Endothelial cell (in vitro differentiated cells): Measurements from ENCODE around the gene MARCHF3. TPM values are rescaled to one million over a fixed set of nuclear protein-coding genes. Genes with fewer than 3 reads are reported as not detected.

Source experiments
- DNase-seq: peaks from one replicate; pipeline ENCODE4 v3.0.0; 2021; ENCODE audit warnings: low spot score
- H3K27ac Mint-ChIP-seq: one replicate; pipeline ENCODE4 v1.8.0; 2021; ENCODE audit warnings: mixed read lengths, inconsistent platforms; ENCODE audit not compliant: unreplicated experiment
- H3K27me3 Mint-ChIP-seq: one replicate; pipeline ENCODE4 v1.8.0; 2021; ENCODE audit warnings: mild to moderate bottlenecking, moderate library complexity, mixed read lengths, inconsistent platforms; ENCODE audit not compliant: unreplicated experiment
- H3K36me3 Mint-ChIP-seq: one replicate; pipeline ENCODE4 v1.8.0; 2021; ENCODE audit warnings: mild to moderate bottlenecking, low read depth, mixed read lengths, inconsistent platforms; ENCODE audit not compliant: unreplicated experiment
- H3K4me1 Mint-ChIP-seq: one replicate; pipeline ENCODE4 v1.8.0; 2021; ENCODE audit warnings: mild to moderate bottlenecking, mixed read lengths, inconsistent platforms; ENCODE audit not compliant: unreplicated experiment
- H3K4me3 Mint-ChIP-seq: one replicate; pipeline ENCODE4 v1.8.0; 2021; ENCODE audit warnings: mild to moderate bottlenecking, mixed read lengths, inconsistent platforms; ENCODE audit not compliant: unreplicated experiment
- H3K9me3 Mint-ChIP-seq: one replicate; pipeline ENCODE4 v1.8.0; 2021; ENCODE audit warnings: mixed read lengths, inconsistent platforms; ENCODE audit not compliant: unreplicated experiment
- total RNA-seq: library from RNA; stranded (reverse); fragmentation: NEBNext Ultra II Directional; extraction: Animal tissue kit (Norgen Biotek cat#: 25700); gene quantifications from one replicate; pipeline ENCODE4 v1.2.1, GENCODE V29; 2021; ENCODE audit not compliant: unreplicated experiment
- TF ChIP-seq, protein P1 (sequence below): fragments of 200-600 bp; sonication (generic); IDR thresholded peaks from one replicate; pipeline ENCODE4 v1.5.0; 2021; ENCODE audit warnings: antibody characterized with exemption; ENCODE audit not compliant: unreplicated experiment

MARCHF3 gene
- total RNA-seq, 1 donor from 2014 or later = 47.9 TPM

DNA sequence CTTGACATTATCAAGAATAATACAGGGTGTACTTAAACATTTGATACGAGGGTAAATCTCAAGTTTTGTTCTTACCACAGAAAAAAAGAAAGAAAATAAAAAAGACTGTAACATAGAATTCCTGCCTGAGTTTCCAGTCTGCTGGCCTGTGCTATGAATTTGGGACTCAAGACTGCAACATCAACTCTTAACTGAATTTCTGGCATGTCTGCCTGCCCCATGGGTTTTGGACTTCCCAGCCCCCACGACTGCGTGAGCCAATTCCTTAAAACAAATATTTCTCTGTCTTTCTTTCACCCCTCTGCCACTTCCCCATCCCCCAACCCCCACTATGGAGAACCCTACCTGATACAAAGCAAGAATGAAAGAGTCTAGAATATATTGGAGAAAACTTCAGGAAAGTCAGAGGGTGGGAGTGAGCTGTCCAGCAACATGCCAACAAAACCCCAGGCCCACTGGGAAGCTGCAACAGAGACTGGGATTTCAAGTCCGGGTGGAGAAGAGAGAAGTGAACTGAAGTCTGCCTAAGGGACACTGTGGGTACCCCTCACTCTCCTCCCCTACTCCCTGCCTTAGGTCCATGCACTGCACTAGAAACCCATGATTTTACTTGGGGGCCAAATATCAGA, 43.0 kb downstream of the MARCHF3 start:
- peaks cover 38% of the 10 kb centered on the region for H3K4me1 Mint-ChIP-seq
- H3K36me3 Mint-ChIP-seq = peaks cover 7% of the 10 kb centered on the region
- no peak for DNase-seq
- H3K27ac Mint-ChIP-seq = no peak overlapping the region
- H3K4me3 Mint-ChIP-seq = no peak overlapping the region
- H3K27me3 Mint-ChIP-seq = peaks cover 2% of the 10 kb centered on the region
- H3K9me3 Mint-ChIP-seq = no peaks in the 10 kb centered on the region
- TF ChIP-seq, protein P1, sequence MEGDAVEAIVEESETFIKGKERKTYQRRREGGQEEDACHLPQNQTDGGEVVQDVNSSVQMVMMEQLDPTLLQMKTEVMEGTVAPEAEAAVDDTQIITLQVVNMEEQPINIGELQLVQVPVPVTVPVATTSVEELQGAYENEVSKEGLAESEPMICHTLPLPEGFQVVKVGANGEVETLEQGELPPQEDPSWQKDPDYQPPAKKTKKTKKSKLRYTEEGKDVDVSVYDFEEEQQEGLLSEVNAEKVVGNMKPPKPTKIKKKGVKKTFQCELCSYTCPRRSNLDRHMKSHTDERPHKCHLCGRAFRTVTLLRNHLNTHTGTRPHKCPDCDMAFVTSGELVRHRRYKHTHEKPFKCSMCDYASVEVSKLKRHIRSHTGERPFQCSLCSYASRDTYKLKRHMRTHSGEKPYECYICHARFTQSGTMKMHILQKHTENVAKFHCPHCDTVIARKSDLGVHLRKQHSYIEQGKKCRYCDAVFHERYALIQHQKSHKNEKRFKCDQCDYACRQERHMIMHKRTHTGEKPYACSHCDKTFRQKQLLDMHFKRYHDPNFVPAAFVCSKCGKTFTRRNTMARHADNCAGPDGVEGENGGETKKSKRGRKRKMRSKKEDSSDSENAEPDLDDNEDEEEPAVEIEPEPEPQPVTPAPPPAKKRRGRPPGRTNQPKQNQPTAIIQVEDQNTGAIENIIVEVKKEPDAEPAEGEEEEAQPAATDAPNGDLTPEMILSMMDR = no peak

DNA sequence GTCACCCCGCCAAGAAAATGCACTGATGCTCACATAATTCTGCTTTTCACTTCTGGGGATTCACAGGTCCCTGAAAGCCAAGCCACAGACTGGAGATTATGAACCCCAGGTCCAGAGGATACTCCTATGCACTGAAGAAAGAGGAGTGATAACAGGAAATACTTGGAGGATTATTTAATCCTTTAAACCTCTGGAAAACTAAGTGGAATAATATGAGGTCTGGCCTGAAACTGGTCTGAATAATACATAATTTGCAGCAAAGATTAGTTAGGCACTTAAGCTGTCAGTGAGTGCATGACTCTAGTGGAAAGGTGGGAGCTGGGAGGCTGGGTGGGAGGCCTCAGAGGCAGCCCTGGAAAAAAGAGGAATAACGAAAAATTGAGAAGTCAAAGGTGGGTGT, 45.7 kb downstream of the MARCHF3 start:
- H3K27ac Mint-ChIP-seq = no peak overlapping the region
- H3K9me3 Mint-ChIP-seq = no peaks in the 10 kb centered on the region
- peaks cover 42% of the 10 kb centered on the region for H3K4me1 Mint-ChIP-seq
- H3K27me3 Mint-ChIP-seq = peaks cover 2% of the 10 kb centered on the region
- DNase-seq = no peak
- TF ChIP-seq, protein P1 = no peak
- H3K4me3 Mint-ChIP-seq = no peak overlapping the region
- peaks cover 4% of the 10 kb centered on the region for H3K36me3 Mint-ChIP-seq

DNA sequence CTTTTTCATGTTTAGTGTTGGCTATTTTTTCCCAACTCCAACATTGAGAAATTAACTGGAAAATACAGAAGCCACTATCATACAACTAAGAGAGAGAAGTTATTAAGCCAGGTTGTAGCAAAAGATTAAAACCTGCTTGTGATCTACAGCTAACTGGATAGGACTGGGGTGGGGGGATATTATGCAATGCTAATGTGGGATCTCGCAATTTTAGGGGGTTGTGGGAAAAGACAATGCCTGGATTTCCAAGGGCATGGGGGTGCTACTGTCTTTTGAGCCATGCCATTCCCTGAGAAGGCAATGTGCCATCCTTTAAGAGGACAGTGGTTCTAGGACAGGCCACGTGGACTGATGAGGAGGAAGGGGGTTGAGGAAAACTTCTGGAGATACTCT, 46.5 kb downstream of the MARCHF3 start:
- Mint-ChIP-seq H3K27ac (peak overlapping the region; percentile 61), H3K27me3 (peaks cover 2% of the 10 kb centered on the region), H3K4me3 (no peak overlapping the region), H3K36me3 (peaks cover 4% of the 10 kb centered on the region), H3K4me1 (peaks cover 40% of the 10 kb centered on the region), H3K9me3 (no peaks in the 10 kb centered on the region)
- TF ChIP-seq, protein P1 = no peak
- no peak for DNase-seq

DNA sequence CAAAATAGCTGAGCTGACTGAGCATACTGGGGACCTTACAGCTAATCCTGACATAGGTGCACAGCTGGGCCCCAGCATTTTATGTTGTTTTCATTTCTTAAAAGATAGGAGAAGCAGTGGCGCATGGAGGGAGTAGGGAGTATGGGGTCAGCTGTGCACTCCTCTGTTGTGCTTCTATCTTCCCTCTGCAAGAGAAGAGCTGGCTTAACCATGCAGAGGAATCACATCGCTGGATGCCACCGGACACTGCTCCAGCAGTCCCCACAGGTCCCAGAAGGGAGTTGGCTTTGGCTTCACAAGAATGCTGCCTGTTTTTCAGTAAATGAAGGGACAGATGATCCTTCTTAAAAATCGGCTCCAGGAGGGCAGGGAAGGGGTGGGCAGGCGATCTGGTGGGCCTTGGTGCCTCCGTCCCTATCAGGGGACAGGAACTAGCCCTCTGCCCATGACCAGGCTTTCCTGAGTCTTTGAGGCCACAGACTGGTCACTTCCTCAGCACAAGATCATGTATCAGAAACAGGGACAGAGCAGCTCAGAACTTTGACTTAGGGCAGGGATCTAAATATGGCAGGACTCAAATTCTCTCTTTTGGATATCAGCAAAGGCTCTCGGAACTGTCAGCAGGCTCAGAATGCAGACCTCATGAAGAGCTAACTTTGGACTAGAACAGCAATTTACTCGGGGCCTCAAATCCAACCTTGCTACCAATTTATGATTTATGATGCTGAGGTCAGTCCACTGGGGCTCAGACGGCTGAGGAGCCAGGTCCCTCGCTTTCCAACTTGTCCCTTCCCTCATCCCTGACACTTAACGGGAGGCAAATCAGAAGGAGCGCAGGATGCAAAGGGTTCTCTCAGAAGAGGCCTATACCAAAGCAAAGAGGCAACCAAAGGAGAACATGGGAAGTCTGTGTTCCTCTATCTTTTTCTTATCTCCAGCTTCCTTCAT, 47.2 kb downstream of the MARCHF3 start:
- Mint-ChIP-seq H3K27ac (peak overlapping the region; percentile 27), H3K27me3 (peaks cover 2% of the 10 kb centered on the region), H3K4me1 (peaks cover 37% of the 10 kb centered on the region), H3K4me3 (peak overlapping the region; percentile 17), H3K36me3 (peaks cover 4% of the 10 kb centered on the region), H3K9me3 (no peaks in the 10 kb centered on the region)
- TF ChIP-seq, protein P1 = no peak
- DNase-seq = no peak

DNA sequence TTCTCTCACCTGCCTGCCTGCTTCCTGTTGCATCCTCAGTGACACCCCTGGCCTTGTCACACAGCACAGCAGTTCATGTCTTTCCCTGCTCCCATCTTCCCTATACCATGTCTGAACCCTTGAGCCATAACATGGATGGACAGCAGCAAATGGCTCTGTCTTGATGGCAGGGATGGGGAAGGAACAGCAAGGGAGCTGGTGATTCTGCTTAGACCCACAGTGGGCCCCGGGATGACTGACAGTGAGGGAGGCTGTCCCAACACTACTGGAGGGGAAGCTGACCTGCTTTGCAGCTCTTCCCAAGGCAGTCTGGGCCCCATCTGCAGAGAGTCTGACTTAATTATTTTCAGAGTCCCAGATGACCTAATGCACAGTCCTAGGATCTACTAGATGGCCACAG, 48.2 kb downstream of the MARCHF3 start:
- TF ChIP-seq, protein P1 = no peak
- H3K4me3 Mint-ChIP-seq = peak overlapping the region; percentile 73
- H3K9me3 Mint-ChIP-seq = no peaks in the 10 kb centered on the region
- peaks cover under 1% of the 10 kb centered on the region for H3K36me3 Mint-ChIP-seq
- H3K27me3 Mint-ChIP-seq = no peaks in the 10 kb centered on the region
- H3K4me1 Mint-ChIP-seq = peaks cover 28% of the 10 kb centered on the region
- no peak overlapping the region for H3K27ac Mint-ChIP-seq
- DNase-seq = no peak
